ENCODE results near the gene CADPS2. TPM values are rescaled to one million over a fixed set of nuclear protein-coding genes. Genes with fewer than 3 reads are reported as not detected.
"Not testable (repeated sequence)": the region's sequence is repeated elsewhere in the genome, so short reads cannot be mapped to it uniquely, and the experiment has no call there.

The CADPS2 gene
- total and polyA plus RNA-seq, 2 donors (not counting 1 experiment from before 2014, with no cell fraction given), result not detected

DNA sequence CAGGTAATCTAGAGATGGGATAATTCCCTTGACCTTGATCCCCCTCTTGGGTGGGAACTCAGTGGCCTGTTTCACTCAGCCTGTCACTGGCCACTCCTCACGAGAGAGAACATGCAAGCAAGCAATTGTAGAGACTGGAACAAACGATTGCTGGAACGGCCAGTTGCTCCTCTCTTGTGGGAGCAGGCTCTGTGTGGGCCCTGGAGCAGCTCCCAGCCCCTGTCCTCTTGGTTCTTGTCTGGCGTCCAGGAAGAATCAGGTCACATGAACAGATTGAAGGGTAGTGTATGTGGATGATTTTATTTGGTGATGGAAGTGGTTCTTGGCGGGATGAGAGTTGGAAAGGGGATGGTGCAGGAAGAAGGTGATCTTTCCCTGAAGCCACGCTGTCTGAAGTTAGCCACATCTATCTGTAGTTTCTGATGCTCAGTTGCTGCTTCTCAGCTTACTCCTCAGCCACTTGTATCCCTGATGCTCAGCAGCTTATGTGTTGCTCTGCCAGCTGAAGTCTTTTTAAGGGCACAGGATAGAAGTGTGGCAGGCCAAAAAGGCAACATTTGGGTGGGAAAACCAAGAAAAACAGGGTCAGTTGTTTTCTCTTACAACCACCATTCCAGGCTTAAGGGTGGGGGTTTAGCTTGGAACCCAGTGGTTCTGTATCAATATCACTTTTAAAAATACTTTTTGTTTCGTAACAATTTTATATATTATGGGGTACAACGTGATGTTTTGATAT lies 203.3 kb downstream of the CADPS2 start:
- TF ChIP-seq EZH2 (IDR thresholded peaks at IDR 0.05; ENCODE audit: borderline replicate concordance, insufficient read depth, low read depth, low read length, poor library complexity, severe bottlenecking), result no peak
- TF ChIP-seq CTCF (IDR thresholded peaks at IDR 0.05), result no peak
- WGBS (ENCODE audit: insufficient coverage), result 88% methylated on average over 5 of the region's 8 CpGs
- DNase-seq (no peak), ATAC-seq (ENCODE audit: low read depth) (no peak)
- no peak overlapping the region for H3K4me3 Mint-ChIP-seq
- Histone ChIP-seq H4K20me1 (ENCODE audit: control insufficient read depth, insufficient read depth, low read length, poor library complexity, severe bottlenecking) (no peaks in the 10 kb centered on the region), H3K27ac (ENCODE audit: low read length in 2 of 2) (no peak overlapping the region), H3K27me3 (replicated peaks in 1 of 4; ENCODE audit: control extremely low read depth in 1 of 4, control insufficient read depth in 3 of 4, insufficient read depth in 4 of 4, low read length in 3 of 4) (no peaks in the 10 kb centered on the region), H3K4me2 (replicated peaks; ENCODE audit: low read depth, low read length, poor library complexity, severe bottlenecking) (no peak overlapping the region), H3K4me3 (ENCODE audit: control extremely low read depth in 1 of 5, extremely low read depth in 1 of 5, insufficient read depth in 1 of 5, low read depth in 2 of 5, low read length in 4 of 5) (no peak overlapping the region), H3K9me3 (ENCODE audit: control extremely low read depth in 1 of 3, control insufficient read depth in 2 of 3, insufficient read depth in 1 of 3, low read length in 2 of 3) (peaks cover 0 to 3% (median 0%) of the 10 kb centered on the region in 3 donors), H3K36me3 (replicated peaks in 1 of 2; ENCODE audit: control extremely low read depth in 1 of 2, control insufficient read depth in 1 of 2, extremely low read depth in 1 of 2, insufficient read depth in 2 of 2, low read length in 1 of 2) (no peaks in the 10 kb centered on the region), H3K4me1 (ENCODE audit: control insufficient read depth in 2 of 2, insufficient read depth in 2 of 2, low read length in 2 of 2) (no peaks in the 10 kb centered on the region), H3K79me2 (ENCODE audit: control insufficient read depth, insufficient read depth, low read length) (no peaks in the 10 kb centered on the region), H2AFZ (ENCODE audit: insufficient read depth, low read depth, low read length, poor library complexity, severe bottlenecking) (no peak overlapping the region), H3K9ac (ENCODE audit: low read length) (no peak overlapping the region)
- ChIA-PET CTCF (no interaction called here), POLR2A (no interaction called here)
- peaks cover 6% of the 10 kb centered on the region for H3K9me3 Mint-ChIP-seq (ENCODE audit: insufficient read depth)
- intact Hi-C loops (cut with micrococcal nuclease), result no loop called here
- H3K4me1 Mint-ChIP-seq, result no peaks in the 10 kb centered on the region
- no peak overlapping the region for H3K27ac Mint-ChIP-seq
- H3K27me3 Mint-ChIP-seq, result no peaks in the 10 kb centered on the region

DNA sequence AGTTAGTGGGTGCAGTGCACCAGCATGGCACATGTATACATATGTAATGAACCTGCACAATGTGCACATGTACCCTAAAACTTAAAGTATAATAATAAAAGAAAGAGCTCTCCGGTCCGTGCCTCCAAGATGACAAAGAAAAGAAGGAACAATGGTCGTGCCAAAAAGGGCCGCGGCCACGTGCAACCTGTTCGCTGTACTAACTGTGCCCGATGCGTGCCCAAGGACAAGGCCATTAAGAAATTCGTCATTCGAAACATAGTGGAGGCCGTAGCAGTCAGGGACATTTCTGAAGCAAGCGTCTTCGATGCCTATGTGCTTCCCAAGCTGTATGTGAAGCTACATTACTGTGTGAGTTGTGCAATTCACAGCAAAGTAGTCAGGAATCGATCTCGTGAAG lies 205.1 kb downstream of the CADPS2 start:
- POLR2A ChIA-PET, result not testable (repeated sequence)

More for the DNA sequence above, 205.1 kb downstream of the CADPS2 start:
- H3K79me2 ChIP-seq (ENCODE audit: control insufficient read depth, insufficient read depth, low read length); H3K9ac ChIP-seq (ENCODE audit: low read length); intact Hi-C loops (cut with micrococcal nuclease); H3K4me3 ChIP-seq (ENCODE audit: control extremely low read depth in 1 of 5, extremely low read depth in 1 of 5, insufficient read depth in 1 of 5, low read depth in 2 of 5, low read length in 4 of 5); H3K4me2 ChIP-seq (replicated peaks; ENCODE audit: low read depth, low read length, poor library complexity, severe bottlenecking); H3K4me3 Mint-ChIP-seq; H3K9me3 ChIP-seq (ENCODE audit: control extremely low read depth in 1 of 3, control insufficient read depth in 2 of 3, insufficient read depth in 1 of 3, low read length in 2 of 3); H3K4me1 ChIP-seq (ENCODE audit: control insufficient read depth in 2 of 2, insufficient read depth in 2 of 2, low read length in 2 of 2); ATAC-seq (ENCODE audit: low read depth); H2AFZ ChIP-seq (ENCODE audit: insufficient read depth, low read depth, low read length, poor library complexity, severe bottlenecking); DNase-seq; H3K27me3 ChIP-seq (replicated peaks in 1 of 4; ENCODE audit: control extremely low read depth in 1 of 4, control insufficient read depth in 3 of 4, insufficient read depth in 4 of 4, low read length in 3 of 4); H3K4me1 Mint-ChIP-seq; H3K27ac ChIP-seq (ENCODE audit: low read length in 2 of 2); CTCF ChIA-PET; H3K27ac Mint-ChIP-seq; H3K9me3 Mint-ChIP-seq (ENCODE audit: insufficient read depth); H3K27me3 Mint-ChIP-seq; H3K36me3 ChIP-seq (replicated peaks in 1 of 2; ENCODE audit: control extremely low read depth in 1 of 2, control insufficient read depth in 1 of 2, extremely low read depth in 1 of 2, insufficient read depth in 2 of 2, low read length in 1 of 2); H4K20me1 ChIP-seq (ENCODE audit: control insufficient read depth, insufficient read depth, low read length, poor library complexity, severe bottlenecking): not testable (repeated sequence)
- WGBS (ENCODE audit: insufficient coverage), result 91% methylated on average over 14 of the region's 16 CpGs
